Stimulated activated CD4-positive, alpha-beta T cell treated with anti-CD3 and anti-CD28 coated beads, TNF-alpha, amount 100 ng/mL, for 24 hours (primary cell): Measurements from ENCODE around the gene EPOP.

ENCODE experiments used
- DNase-seq, 3 experiments: peaks; one replicate each; pipeline ENCODE4 v3.0.0-alpha.2; 2020; ENCODE audit warnings: low read depth in 3 of 3

EPOP gene

DNA sequence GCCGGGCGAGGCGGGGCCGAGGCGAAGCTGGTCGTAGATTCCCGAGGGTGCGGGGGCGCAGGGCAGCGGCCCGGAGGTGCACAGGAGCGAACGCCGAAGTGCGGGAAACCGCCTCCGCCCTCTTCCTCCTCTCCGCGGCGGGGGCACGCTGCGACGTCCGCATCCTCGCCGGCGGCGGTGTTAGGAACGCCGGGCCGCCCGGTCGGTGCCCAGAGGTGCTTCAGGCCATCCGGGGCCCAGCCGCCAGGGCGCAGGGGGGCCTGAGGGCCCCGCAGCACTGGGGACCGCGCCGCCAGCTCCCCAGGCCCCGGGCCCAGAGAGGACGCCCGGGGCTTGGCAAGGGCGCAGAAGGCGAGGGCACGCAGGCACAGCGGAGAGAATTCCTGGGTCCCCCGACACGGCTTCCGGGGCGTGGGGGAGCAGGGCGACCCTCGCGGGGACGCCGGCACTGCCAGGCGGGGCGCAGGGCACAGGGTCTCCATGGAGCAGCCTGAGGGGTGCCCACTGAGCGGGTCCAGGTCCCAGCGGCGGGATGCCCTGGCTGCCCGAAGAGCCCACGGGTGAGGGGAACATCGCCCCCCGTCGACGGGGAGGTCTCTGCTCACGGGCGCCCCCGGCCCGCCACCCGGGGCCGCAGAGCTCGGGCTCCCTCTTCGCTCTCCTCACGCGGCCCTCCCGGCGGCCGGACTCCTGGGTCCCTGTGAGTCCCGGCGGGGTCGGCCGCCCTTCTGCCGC, 576 bp downstream of the EPOP start:
- DNase-seq = peak in 1 of 3 experiments; percentile 49

DNA sequence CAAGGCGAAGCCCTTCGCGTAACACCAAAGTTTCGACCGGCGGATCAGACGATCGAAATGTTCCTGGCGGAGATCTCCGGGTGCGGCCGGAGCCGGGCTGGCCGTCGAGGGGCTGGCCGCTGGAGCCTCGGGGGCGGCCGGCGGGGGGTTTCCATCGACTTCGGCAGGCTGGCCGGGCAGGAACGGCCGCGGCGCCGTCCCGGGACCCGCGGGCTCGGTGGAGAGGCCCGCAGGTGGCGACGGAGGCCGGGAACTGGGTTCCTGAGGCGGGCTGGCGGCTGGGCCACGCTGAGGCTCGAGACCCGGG, 1.1 kb downstream of the EPOP start:
- DNase-seq = no peak

DNA sequence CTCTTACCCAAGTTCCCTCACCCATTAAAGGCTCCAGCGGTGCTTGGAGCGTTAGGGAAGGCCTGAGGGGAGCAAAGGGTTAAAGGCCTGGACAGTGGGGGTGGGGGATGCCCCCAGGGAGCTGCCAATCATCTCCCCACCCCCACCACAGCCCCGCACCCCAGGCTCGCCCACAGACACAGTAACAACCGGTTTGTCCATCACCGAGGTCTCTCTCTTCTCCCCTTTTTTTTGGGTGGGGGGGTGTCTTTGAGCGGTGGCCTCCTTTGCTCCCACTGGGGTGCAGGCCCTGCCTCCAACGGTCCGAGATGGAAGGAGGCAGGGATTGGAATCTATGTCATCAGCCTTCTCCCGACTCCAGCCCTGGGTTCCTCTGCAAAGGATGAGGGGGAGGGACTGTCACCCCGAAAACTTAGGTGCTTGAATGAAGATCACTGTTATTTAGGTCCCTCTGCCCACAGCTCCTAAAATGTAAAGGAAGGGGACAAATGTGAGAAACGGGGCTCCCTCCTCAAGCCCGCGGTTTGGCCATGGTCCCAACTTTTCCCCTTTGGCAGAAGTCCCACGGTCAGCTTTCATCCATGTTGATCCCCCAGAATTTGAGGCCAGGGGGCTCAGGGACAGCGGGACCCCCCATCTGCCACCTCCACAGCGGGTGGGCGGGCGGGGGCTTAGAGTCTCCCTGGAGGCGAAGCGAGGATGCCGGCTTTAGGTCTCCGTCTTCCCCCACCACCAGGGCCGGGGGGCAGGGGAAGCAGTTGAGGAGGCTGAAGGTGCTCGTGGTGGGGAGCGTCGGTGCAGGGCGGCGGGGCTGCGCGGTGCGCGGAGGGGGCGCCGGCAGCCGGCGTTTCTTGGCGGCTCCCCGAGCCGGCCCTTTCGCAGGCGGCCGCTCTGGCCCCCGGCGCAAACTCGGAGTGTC, 1.7 kb downstream of the EPOP start:
- no peak for DNase-seq

DNA sequence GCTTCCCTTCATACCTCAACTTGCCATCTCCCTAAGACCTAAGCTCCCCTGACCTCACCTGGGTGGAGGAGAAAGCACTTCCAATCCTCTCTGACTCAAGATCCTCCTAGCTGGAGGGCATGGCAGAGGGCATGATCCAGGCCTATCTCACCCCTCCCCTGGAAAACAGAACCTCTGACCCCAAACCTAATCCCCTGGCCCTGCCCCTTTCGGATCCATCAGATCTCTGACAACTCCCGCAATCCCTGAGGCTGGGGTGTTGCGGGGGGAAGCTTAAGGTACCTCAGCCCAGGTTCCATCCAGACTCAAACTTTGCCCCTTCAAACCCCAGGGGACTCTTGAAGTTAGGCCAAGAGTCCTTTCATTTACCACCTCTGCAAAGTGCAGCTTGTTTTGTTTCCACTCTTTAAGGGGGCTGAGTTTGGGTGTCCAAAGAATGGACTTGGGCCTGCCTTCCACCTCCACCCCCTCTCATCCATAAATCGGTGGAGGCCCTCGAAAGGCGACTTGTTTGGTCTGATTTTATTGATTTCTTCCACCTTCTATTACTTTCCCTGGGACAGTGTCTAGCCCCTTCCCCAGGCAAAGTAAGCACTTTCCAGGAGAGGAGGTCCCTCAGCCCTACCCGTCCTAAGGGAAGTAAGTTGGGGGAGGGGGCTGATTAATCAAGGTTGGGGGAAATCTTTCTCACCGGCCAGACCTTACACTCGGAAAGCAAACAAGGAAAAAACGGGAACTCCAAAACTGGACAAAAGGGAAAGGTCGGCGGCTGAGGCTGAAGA, 2.6 kb downstream of the EPOP start:
- DNase-seq = no peak

DNA sequence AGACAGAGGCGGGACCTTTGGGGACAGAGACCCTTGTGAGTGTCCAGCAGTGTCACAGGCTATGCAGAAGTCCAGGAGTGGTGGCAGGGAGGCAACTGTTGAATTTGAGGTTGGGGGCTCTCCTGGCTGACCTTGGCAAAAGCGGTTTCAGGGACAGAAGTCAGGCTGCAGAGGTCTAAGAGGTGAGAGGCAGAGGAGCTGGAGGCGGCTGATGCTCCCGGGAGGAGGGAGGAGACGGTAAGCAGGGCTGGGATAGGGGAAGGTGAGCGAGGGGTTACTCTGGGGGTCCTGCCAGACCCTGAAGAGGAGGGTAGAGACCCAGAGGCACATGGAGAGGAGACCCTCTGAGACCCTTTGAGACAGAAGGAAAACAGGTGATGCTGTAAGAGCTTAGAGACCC, 5.2 kb downstream of the EPOP start:
- no peak for DNase-seq

DNA sequence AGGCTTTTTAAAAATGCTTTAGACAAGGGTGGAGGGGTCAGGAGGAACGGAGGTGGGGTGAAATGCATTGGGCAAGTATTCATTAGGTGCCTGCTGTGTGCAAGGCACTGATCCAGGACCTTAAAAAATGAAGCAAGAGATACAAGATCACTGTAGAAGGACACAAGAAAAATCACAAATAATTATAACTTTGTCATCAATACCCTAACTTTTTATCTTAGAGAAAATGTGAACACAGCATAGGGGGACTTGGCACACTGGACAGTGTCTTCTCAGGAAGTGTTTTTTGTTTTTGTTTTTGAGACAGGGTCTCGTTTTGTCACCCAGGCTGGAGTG, 7.0 kb downstream of the EPOP start:
- DNase-seq = no peak

DNA sequence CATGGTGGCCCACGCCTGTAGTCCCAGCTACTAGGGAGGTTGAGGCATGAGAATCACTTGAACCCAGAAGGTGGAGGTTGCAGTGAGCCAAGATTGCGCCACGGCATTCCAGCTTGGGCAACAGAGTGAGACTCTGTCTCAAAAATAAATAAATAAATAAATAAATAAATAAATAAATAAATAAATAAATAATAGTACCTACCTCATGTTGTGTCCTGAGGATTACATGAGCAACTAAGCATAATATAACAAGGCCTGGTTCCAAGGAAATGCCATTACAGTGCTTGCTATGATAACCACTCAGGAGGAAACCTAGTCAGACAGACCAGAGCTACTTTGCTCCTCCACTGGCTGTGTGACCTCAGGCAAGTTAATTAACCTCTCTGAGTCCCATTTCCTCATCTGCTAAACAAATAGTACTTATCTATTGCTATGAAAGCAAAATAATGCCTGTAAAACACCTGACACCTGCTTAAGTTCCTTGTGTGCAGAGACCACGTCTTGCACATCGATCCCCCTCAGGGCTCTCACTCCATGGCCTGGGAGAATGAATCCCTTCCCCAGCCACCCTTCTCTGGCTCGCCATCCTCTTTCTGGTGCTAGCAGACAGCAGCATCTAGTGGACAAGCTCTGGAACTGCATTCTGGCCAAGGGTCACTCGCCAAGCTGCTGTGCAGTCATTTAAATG, 7.5 kb downstream of the EPOP start:
- DNase-seq = peak in 2 of 3 experiments; percentile 36 to 47

DNA sequence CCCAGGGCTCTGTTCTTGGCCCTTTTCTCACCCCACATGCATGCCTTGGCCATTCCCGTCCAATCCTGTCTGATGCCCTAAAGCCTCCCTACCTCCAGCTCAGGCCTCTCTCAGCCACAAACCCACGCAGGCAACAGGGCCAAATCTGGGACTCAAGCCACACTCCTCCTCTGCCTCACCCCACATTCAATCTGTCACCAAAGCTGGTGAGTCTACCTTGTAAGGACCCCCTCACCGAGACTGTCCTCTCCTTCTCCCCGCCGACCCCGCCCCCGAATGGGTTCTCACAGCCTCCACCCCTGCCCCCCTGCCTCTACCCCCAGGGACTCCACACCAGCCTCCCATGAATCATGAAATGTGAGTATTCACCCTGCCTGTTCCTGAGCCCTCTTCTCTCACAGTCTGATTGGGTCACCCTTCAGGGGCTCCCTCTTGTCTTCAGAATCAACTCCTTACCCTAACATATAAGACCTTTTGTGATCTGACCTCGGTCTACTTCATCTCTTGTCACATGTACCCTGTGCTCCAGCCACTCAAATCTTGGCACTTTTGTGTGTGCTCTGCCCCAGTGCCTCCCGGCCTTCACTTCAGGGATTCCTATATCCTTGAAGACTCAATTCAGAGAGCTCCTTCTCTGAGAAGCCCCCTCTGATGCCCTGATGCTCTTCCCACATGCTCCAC, 10.7 kb downstream of the EPOP start:
- no peak for DNase-seq

DNA sequence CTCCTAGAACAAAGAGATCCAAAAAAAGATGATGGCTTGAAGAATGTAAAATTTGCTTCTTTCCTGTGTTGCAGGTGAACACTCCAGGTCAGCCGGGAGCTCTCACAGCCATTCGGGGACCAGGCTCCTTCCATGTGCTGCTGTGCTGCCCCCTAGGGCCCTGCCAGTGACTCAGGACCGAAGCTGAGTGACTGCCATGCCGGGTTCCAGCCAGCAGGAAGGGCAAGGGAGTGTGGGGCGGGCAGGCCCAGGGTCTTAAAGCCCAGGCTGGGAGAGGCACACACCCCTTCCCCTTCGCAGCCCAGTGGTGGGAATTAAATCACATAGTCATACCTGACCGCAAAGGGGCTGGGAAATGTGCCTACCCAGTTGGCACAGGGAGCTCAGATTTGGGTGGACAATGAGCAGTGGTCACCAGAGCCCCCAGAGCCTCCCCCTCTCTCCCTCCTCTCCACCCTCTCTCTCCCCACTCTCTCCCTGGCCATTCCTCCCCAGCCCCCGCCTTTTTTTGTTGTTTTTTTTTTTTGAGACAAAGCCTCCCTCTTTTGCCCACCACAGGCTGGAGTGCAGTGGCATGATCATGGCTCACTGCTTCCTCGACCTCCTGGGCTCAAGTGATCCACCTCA, 11.5 kb downstream of the EPOP start:
- peak in 1 of 3 experiments; percentile 53 for DNase-seq

DNA sequence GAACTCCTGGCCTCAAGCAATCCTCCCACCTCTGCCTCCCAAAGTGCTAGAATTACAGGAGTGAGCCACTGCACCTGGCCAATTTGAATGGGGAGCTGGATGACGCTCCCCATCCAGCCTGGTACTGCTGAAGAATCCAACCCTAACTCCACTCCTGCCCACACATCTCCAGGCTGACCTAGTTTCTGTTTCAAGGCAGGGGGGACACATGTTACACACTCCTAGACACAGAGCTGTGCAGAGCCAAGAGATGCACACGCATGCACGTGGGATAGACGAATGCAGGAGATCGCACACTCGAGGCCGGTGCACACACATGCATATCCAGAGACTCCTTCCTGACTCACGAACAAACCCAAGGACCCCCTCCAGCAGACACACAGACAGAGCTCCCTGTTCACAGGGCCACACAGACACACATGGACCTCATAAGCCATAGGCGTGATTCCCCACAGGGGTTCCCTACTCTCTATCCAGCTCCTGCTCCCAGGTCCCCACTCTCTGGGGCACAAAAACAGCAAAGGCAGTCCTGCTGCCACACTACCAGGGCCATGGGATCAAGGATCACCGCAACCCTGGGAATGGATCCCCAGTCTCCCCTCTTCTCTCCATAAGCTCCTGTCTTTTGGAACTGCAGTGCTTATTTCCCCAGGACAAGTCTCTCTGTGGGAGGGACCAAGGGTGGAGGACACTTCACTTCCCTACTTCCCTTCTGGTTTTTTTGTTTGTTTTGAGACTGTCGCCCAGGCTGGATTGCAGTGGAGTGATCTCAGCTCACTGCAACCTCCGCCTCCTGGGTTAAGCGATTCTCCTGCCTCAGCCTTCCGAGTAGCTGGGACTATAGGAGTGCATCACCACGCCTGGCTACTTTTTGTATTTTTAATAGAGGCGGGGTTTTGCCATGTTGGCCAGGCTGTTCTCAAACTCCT, 14.4 kb downstream of the EPOP start:
- no peak for DNase-seq

DNA sequence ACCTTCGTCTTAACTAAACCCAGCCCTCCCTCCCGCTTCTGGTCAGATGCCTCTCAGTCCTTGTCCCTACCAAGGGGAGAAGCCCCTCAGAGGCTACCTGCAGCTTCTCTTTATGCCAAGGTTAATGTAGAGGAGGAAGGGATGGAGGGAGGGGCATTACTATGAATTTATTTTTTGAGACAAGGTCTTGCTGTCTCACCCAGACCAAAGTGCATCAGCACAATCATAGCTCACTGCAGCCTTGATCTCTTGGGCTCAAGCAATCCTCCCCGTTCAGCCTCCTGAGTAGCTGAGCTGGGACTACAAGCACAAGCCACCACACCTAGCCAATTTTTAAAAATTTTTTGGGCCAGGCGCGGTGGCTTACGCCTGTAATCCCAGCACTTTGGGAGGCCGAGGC, 15.3 kb downstream of the EPOP start:
- DNase-seq = no peak

DNA sequence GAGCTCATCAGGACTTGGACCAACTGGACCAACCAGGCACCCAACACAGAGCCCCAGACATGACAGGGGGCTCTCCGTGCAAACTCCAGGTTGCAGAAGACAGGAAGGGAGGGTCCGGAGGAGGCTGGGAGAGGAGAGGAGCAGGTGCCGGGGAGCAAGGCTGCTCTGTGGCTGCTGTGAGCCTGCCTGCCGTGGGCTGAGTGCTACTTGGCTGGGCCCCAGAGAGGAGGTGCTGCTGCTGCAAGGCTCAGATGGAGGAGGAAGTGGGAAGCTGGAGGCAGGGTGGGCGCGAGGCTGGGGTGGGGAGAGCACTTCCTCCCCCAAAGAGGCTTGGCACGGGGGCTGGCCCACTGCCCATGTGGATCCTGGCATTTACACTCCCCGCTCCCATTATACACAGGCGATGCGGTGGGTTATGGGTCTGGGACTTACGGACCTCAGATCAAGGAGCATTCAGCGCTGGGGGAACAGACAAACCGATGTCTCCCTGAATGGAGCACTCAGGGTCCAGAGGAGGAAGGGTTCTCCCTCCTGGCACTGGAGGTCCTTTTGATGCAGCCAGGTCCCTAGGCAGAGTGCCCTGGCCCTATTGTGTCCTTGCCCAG, 15.9 kb downstream of the EPOP start:
- DNase-seq = no peak

DNA sequence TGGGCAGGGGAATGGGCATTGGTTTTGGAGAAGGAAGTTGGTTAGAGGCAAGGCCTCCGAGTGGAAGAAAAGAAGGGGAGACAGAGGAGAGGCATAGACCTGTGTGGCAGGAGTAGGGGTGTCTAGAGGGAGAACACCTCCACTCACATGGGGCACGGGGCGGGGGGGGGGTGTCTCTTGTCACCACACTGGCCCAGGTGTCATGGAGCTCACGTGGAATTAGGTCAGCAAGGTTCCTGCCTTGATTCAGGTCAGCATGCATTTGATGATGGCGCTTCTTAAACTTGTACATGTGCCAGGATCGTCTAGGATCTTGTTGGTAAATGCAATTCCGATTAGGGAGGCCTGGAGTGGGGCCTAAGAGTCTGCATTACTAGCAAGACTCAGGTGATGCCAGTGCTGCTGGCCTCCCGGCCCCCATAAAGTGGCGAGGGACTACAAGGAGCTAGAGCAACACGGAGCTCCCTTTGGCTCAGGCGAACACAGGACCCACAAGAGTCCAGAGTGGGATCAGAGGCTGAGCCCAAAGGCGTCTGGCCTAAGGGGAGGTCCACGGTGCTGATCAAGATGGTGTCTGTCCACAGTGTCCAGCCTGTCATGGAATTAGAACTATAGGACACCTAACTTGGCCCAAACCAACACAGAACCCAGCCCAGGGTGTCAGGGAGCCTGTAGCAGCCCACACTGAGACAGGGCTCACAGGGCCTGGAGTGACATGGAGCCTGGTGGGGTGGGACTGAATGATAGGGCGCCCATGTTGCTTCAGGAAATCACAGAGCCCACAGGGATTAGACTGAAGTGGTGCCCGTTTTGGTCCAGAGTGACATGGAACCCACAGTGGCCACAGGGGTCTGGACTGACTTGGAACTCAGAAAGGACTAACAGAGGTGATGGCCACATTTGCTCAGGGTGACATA, 16.7 kb downstream of the EPOP start:
- no peak for DNase-seq

DNA sequence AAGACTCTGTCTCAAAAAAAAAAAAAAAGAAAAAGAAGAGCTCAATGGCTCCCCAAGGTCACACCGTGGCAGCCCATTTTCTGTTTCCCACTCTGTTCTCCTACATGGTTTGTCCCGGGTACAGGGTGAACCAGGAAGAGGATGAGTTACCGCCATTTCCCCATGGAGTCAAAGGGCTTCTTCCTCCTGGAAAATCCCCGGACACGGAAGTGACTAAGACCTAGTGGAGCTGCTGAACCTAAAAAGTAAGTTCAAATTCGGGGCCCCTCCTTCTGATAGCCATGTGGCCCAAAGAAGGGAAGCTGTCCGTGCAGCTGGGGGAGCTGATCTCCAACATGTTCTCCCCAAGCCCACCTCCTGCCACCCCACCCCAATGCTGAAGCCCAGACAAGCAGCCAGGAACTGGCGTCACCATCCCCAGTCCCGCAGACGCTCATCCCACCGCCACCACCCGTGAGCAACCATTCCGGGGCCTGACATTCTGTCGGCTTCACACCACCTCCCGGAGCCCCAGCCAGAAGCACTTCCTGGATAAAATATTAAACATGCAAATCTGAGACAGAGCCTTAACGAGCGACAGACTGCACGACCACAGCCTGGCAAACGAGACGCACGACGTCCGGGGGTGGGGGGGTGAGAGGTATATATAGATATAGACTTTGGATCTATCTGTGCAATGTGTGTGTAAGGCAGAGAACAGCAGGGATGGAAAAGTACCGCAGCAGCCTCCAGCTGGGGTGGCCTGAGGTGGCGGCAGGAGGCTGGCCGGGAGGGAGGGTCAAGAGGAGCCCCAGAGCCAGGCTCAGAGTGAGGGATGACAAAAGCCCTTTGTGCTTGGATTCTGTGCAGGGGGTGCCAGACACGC, 17.6 kb downstream of the EPOP start:
- no peak for DNase-seq

DNA sequence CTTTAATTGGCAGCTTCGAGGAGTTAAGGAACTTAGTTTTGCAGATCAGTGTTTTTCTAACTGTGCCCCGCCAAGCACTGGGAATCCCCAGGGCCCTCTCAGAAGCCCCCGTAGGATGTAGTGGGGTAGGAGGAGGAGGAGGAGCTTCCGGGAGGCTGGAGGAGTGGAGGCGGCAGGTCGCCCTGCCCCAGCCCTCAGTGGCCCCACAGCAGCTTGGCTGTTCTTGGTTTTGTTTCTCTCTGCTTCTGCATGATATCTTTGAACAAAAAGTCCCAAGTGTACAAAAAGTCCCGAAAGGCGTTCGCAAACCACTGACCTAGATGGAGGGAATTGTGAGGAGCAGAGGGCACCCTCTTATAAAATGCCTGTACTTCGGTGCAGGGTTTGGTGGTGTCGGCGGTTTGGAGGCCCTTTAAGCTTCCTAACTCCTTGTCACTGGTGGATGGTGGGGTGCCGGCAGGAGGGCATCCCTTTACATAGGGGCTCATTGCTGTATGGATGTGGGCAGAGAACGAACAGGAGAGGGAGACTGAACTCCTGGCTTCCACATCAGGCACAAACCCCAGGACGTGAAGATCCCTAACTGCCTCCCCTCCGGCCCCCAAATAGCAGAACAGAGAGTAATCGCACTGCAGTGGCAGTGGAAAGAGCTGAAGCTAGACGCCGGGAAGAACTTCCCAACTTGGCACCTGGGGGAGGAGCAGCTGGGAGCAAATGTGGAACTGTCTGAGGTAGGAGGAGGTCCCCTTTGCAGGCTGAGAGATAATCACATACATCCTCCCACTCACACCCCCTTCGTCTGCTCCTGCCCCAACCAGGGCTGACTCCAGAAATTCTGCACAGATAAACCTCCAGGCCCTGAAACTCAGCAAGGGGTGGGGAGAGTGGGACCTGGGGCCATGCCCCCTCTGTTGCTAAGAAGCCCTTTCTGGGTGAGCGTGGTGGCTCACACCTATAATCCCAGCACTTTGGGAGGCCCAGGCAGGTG, 20.1 kb downstream of the EPOP start:
- DNase-seq = no peak

DNA sequence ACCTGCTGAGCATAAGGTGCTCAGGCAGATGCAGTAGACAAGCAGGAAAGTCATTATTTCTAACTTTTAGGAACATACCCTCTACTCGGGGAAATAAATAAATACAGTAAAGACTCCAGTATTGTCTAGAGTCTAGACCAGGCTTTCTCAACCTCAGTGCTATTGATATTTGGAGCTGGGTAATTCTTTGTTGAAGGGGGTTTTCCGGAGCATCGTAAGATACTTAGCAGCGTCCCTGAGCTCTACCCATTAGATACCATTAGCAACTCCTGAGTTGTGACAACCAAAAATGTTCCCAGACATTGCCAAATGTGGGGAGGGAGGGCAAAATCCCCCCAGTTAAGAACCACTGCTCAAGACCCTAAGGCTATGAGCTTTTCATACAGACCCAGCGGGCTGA, 21.1 kb downstream of the EPOP start:
- DNase-seq = no peak
